Measurements from ENCODE around the gene VIPAS39. TPM values are rescaled to one million over a fixed set of nuclear protein-coding genes. Genes with fewer than 3 reads are reported as not detected.

Gene VIPAS39
- total RNA-seq, 4 donors from 2014 or later: 7.4 to 54.1 (median 23.6) TPM

DNA sequence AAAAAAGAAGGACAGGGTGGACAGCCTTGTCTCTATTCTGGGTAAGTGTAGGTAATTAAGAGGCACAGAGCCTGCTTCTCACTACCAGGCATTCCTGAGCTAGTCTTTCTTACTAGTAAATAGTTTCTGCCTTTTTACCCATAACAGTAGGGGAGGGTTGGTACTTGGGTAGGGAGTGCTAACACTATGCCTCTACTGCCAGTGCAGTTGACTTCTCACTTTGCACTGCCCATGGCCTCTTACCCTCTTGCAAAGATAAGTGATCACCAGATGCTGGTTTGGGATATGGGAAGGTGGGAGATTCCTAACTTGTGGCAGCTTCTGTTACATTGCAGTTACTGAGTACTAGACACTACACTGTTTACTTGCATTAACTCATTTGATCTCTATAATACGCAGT, 12.1 kb upstream of the VIPAS39 start:
- Histone ChIP-seq H3K9me3 (no peaks in the 10 kb centered on the region), H3K4me1 (peaks cover 0 to 5% of the 10 kb centered on the region in 2 donors), H3K27me3 (no peaks in the 10 kb centered on the region), H3K36me3 (no peaks in the 10 kb centered on the region), H3K27ac (no peak overlapping the region), H3K4me3 (no peak overlapping the region)
- intact Hi-C loops (cut with DNase I; ENCODE audit: low total_unique reads): no loop called here
- TF ChIP-seq, protein P1, sequence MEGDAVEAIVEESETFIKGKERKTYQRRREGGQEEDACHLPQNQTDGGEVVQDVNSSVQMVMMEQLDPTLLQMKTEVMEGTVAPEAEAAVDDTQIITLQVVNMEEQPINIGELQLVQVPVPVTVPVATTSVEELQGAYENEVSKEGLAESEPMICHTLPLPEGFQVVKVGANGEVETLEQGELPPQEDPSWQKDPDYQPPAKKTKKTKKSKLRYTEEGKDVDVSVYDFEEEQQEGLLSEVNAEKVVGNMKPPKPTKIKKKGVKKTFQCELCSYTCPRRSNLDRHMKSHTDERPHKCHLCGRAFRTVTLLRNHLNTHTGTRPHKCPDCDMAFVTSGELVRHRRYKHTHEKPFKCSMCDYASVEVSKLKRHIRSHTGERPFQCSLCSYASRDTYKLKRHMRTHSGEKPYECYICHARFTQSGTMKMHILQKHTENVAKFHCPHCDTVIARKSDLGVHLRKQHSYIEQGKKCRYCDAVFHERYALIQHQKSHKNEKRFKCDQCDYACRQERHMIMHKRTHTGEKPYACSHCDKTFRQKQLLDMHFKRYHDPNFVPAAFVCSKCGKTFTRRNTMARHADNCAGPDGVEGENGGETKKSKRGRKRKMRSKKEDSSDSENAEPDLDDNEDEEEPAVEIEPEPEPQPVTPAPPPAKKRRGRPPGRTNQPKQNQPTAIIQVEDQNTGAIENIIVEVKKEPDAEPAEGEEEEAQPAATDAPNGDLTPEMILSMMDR (IDR thresholded peaks at IDR 0.05): no peak
- no peak for TF ChIP-seq POLR2A (IDR thresholded peaks at IDR 0.05)
- no peak for DNase-seq

DNA sequence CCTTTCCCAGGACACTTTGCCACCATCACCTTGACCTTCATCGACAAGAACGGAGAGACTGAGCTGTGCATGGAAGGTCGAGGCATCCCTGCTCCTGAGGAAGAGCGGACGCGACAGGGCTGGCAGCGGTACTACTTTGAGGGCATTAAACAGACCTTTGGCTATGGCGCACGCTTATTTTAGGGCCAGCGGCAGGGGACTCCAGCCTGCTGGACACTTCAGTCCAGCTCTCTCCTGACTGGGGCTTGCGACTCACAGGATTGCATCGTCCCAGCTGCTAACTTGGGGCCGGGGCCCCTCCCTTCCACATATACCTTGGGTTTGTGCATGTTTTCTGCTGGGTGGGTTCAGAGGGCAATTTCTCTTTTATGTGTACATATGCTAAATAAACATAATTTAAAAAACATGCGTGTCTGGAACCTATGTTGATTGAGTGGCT, 11.7 kb upstream of the VIPAS39 start:
- intact Hi-C loops (cut with DNase I; ENCODE audit: low total_unique reads): no loop called here
- no peaks in the 10 kb centered on the region for H3K36me3 ChIP-seq

GRCh38 chr14:77467801-77468200, 10.4 kb upstream of the VIPAS39 start:
- no peaks in the 10 kb centered on the region for H3K36me3 ChIP-seq
- H3K4me1 ChIP-seq: no peaks in the 10 kb centered on the region
- intact Hi-C loops (cut with DNase I; ENCODE audit: low total_unique reads): no loop called here
- H3K9me3 ChIP-seq: no peaks in the 10 kb centered on the region
- DNase-seq: no peak
- no peak overlapping the region for H3K27ac ChIP-seq
- H3K27me3 ChIP-seq: no peaks in the 10 kb centered on the region
- no peak overlapping the region for H3K4me3 ChIP-seq
- TF ChIP-seq POLR2A (IDR thresholded peaks at IDR 0.05): no peak
- TF ChIP-seq, protein P1 (IDR thresholded peaks at IDR 0.05): no peak

More for the DNA sequence above, 11.7 kb upstream of the VIPAS39 start:
- Histone ChIP-seq H3K27me3 (no peaks in the 10 kb centered on the region), H3K27ac (no peak overlapping the region), H3K9me3 (no peaks in the 10 kb centered on the region), H3K4me3 (no peak overlapping the region), H3K4me1 (peaks cover 0 to under 1% of the 10 kb centered on the region in 2 donors)
- TF ChIP-seq, protein P1 (IDR thresholded peaks at IDR 0.05): no peak
- no peak for TF ChIP-seq POLR2A (IDR thresholded peaks at IDR 0.05)
- DNase-seq: no peak

GRCh38 chr14:77459072-77459723, 1.8 kb upstream of the VIPAS39 start:
- Histone ChIP-seq H3K36me3 (no peaks in the 10 kb centered on the region), H3K4me1 (no peaks in the 10 kb centered on the region), H3K27ac (peak overlapping the region in 1 of 2 donors; percentile 98), H3K4me3 (peak overlapping the region; percentile 87 to 95), H3K27me3 (no peaks in the 10 kb centered on the region), H3K9me3 (no peaks in the 10 kb centered on the region)
- TF ChIP-seq POLR2A (IDR thresholded peaks at IDR 0.05): no peak
- TF ChIP-seq, protein P1 (IDR thresholded peaks at IDR 0.05): peak; percentile 32 to 58 (median 46)
- DNase-seq: peak in 1 of 2 donors; percentile 54
- intact Hi-C loops (cut with DNase I; ENCODE audit: low total_unique reads): no loop called here

- H3K27ac ChIP-seq: peak overlapping the region; percentile 92 to 98
- no peaks in the 10 kb centered on the region for H3K4me1 ChIP-seq
- H3K36me3 ChIP-seq: no peaks in the 10 kb centered on the region
- TF ChIP-seq POLR2A (IDR thresholded peaks at IDR 0.05): no peak
- TF ChIP-seq, protein P1 (IDR thresholded peaks at IDR 0.05): no peak
- H3K9me3 ChIP-seq: no peaks in the 10 kb centered on the region
- no peak for DNase-seq
- intact Hi-C loops (cut with DNase I; ENCODE audit: low total_unique reads): no loop called here
- no peaks in the 10 kb centered on the region for H3K27me3 ChIP-seq
- peak overlapping the region; percentile 87 to 95 for H3K4me3 ChIP-seq
Observed at GRCh38 chr14:77458249-77458950, 999 bp upstream of the VIPAS39 start.
